ENCODE data around the gene PRDM16.

DNA sequence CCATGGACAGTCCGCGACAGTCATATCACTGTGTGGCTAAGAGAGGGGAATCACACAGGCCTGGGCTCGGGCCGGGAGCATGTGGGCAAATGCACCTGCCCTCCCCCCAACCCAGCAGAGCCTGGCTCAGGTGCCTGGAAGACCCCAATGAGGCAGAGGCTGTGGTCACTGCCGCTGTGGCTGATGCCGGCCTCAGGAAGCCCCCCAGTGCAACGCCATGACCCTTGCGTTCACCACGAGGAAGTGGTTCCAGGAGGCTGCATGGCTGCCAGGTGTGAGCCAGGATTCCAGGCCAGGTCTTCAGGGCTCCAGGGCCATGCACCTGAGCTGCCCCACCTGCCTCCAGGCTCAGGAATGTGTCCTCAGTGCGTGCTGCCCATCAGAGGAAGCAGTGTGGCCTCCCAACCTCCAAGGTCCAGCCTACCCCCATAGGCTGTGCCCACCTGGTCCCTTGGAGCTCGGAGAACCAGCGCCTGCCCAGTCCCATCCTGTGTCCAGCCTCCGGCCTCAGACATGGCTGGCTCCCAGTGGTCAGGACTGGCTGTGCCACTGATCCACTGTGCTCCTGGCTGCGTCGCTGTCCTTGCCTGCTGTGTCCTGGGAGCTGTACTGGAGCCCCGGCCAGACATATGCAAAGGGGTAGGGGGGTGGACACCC is 393.5 kb downstream of the PRDM16 start:
- no peak for TF ChIP-seq POLR2AphosphoS5 (IDR thresholded peaks at IDR 0.05)
- TF ChIP-seq, protein P1, sequence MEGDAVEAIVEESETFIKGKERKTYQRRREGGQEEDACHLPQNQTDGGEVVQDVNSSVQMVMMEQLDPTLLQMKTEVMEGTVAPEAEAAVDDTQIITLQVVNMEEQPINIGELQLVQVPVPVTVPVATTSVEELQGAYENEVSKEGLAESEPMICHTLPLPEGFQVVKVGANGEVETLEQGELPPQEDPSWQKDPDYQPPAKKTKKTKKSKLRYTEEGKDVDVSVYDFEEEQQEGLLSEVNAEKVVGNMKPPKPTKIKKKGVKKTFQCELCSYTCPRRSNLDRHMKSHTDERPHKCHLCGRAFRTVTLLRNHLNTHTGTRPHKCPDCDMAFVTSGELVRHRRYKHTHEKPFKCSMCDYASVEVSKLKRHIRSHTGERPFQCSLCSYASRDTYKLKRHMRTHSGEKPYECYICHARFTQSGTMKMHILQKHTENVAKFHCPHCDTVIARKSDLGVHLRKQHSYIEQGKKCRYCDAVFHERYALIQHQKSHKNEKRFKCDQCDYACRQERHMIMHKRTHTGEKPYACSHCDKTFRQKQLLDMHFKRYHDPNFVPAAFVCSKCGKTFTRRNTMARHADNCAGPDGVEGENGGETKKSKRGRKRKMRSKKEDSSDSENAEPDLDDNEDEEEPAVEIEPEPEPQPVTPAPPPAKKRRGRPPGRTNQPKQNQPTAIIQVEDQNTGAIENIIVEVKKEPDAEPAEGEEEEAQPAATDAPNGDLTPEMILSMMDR (IDR thresholded peaks at IDR 0.05) = no peak
- TF ChIP-seq POLR2A (IDR thresholded peaks at IDR 0.05) = no peak
- TF ChIP-seq EP300 (IDR thresholded peaks at IDR 0.05; ENCODE audit: low read depth) = no peak
